Endothelial cell of umbilical vein (primary cell): ENCODE data around the gene CCNY. TPM values are rescaled to one million over a fixed set of nuclear protein-coding genes. Genes with fewer than 3 reads are reported as not detected.

Source experiments
- BruUV-seq: library from RNA; stranded (reverse); fragments of 400-500 nt; replicated peaks from 2 replicates; lab custom pipeline; 2021; lab: Mats Ljungman, UMichigan
- CTCF ChIA-PET: fragments of 300-600, 350-600 bp; sonication (Branson Sonifier 250); formaldehyde crosslinking; loops from one replicate; lab custom pipeline; 2021; ENCODE audit warnings: antibody characterized with exemption, inconsistent platforms; lab: Charles Lee
- POLR2A ChIA-PET: fragments of 300-600, 350-600 bp; sonication (Branson Sonifier 250); formaldehyde crosslinking; loops from one replicate; lab custom pipeline; 2021; ENCODE audit warnings: antibody characterized with exemption, inconsistent platforms; lab: Charles Lee
- DNase-seq: peaks from one replicate; pipeline ENCODE4 v3.0.0-alpha.2; 2011; ENCODE audit warnings: low read depth, low spot score
- FAIRE-seq: peaks from 2 replicates; lab custom pipeline; 2011; peaks lifted over from hg19 to GRCh38; lab: Jason Lieb, UNC
- H2AFZ ChIP-seq: 2 replicates; pipeline ENCODE4 v1.6.0; 2012; ENCODE audit warnings: low read depth, low read length, control low read depth, inconsistent platforms
- H3K27ac ChIP-seq: 2 replicates; pipeline ENCODE4 v1.5.1; 2011; ENCODE audit warnings: low read depth, mild to moderate bottlenecking, control low read depth, low read length, moderate library complexity; ENCODE audit not compliant: insufficient read depth
- H3K27me3 ChIP-seq, 2 experiments: 2 replicates each; pipeline versions ENCODE4 v1.6.0 to v1.6.1; 2011; ENCODE audit warnings: low read length in 2 of 2, mixed read lengths in 1 of 2; ENCODE audit not compliant: control insufficient read depth in 2 of 2, insufficient read depth in 2 of 2
- H3K36me3 ChIP-seq, 2 experiments: 2 replicates in 1 of 2; 3 replicates in 1 of 2; pipeline ENCODE4 v1.5.1; 2011; ENCODE audit warnings: low read length in 2 of 2, mild to moderate bottlenecking in 1 of 2, moderate library complexity in 1 of 2; ENCODE audit not compliant: control insufficient read depth in 2 of 2, insufficient read depth in 2 of 2; ENCODE audit errors: extremely low read depth in 1 of 2
- H3K4me1 ChIP-seq: 3 replicates; pipeline ENCODE4 v1.5.1; 2011; ENCODE audit warnings: mild to moderate bottlenecking, low read length; ENCODE audit not compliant: control insufficient read depth, insufficient read depth; ENCODE audit errors: extremely low read depth
- H3K4me2 ChIP-seq: 2 replicates; pipeline ENCODE4 v1.6.1; 2011; ENCODE audit warnings: low read length, control low read depth, mixed read lengths; ENCODE audit not compliant: insufficient read depth
- H3K4me3 ChIP-seq, 3 experiments: fragments of 200-600 bp in 1 of 3; sonication (generic), shearing (Covaris generic) in 1 of 3; replicated peaks in 1 of 3; 2 replicates each; pipeline ENCODE4 v1.5.1; 2011 to 2016; ENCODE audit warnings: control low read depth in 3 of 3, low read length in 3 of 3, mild to moderate bottlenecking in 2 of 3, inconsistent platforms in 1 of 3, low read depth in 1 of 3, moderate library complexity in 1 of 3; ENCODE audit not compliant: insufficient read depth in 1 of 3
- H3K79me2 ChIP-seq: 2 replicates; pipeline ENCODE4 v1.6.0; 2012; ENCODE audit warnings: low read length, inconsistent platforms; ENCODE audit not compliant: control insufficient read depth, insufficient read depth
- H3K9ac ChIP-seq: replicated peaks from 2 replicates; pipeline ENCODE3; 2011; ENCODE audit warnings: low read length, control low read depth; ENCODE audit not compliant: insufficient read depth; ENCODE audit errors: extremely low read depth
- H3K9me1 ChIP-seq: replicated peaks from 3 replicates; pipeline ENCODE4 v1.6.0; 2011; ENCODE audit warnings: mild to moderate bottlenecking, low read length; ENCODE audit not compliant: control insufficient read depth, insufficient read depth; ENCODE audit errors: extremely low read depth
- H3K9me3 ChIP-seq: replicated peaks from 2 replicates; pipeline ENCODE4 v1.5.1; 2012; ENCODE audit warnings: low read length, inconsistent platforms; ENCODE audit not compliant: control insufficient read depth, insufficient read depth
- H4K20me1 ChIP-seq: replicated peaks from 2 replicates; pipeline ENCODE3; 2011; ENCODE audit warnings: mild to moderate bottlenecking, low read length; ENCODE audit not compliant: control insufficient read depth, insufficient read depth; ENCODE audit errors: extremely low read depth
- CTCF ChIP-seq, 2 donors: IDR thresholded peaks; 1 replicate in 1 of 2; 2 replicates in 1 of 2; pipeline ENCODE4 v1.5.1; 2011; ENCODE audit warnings: low read length in 2 of 2, mild to moderate bottlenecking in 2 of 2, moderate library complexity in 2 of 2, control low read depth in 1 of 2, inconsistent platforms in 1 of 2, low read depth in 1 of 2; ENCODE audit not compliant: insufficient read depth in 1 of 2; ENCODE audit errors: extremely low read depth in 1 of 2
- EZH2 ChIP-seq: IDR thresholded peaks from 2 replicates; pipeline ENCODE4 v1.6.1; 2012; ENCODE audit warnings: borderline replicate concordance, low read depth, mild to moderate bottlenecking, moderate library complexity, low read length, inconsistent platforms; ENCODE audit not compliant: severe bottlenecking
- FOS ChIP-seq: IDR thresholded peaks from 2 replicates; pipeline ENCODE4 v1.6.1; 2011; ENCODE audit warnings: mild to moderate bottlenecking, low read length, moderate library complexity, borderline replicate concordance; ENCODE audit not compliant: insufficient read depth
- JUN ChIP-seq: IDR thresholded peaks from 2 replicates; pipeline ENCODE4 v1.6.1; 2011; ENCODE audit warnings: borderline replicate concordance, low read depth; ENCODE audit not compliant: insufficient read length, insufficient read depth
- POLR2A ChIP-seq: IDR thresholded peaks from 2 replicates; pipeline ENCODE4 v1.6.1; 2012; ENCODE audit warnings: low read depth, mild to moderate bottlenecking, control low read depth, low read length
- dilution Hi-C: fragments of 300-500 bp; cut with MboI; formaldehyde crosslinking; loops from one replicate; pipeline ENCODE4 v1.15.0; 2019; ENCODE audit warnings: low sequenced_read_pairs; ENCODE audit not compliant: extremely low pct_ligation_motif_present
- intact Hi-C: fragments of 100-400 bp; cut with micrococcal nuclease; formaldehyde crosslinking; loops from one replicate; pipeline ENCODE4 v1.10.0; 2022
- polyA plus RNA-seq, 4 experiments: library from polyadenylated mRNA; depleted of rRNA in 3 of 4; stranded (reverse) in 3 of 4; unstranded in 1 of 4; fragments of >200 nt; gene quantifications; 2 replicates each; pipeline versions ENCODE4 v1.2.1 to v1.2.3, GENCODE V29; 2011 to 2012; ENCODE audit warnings: missing spikeins in 1 of 4
- total RNA-seq: library from RNA; stranded (reverse); gene quantifications from 2 replicates; pipeline ENCODE4 v1.2.3, GENCODE V29; 2021

The CCNY gene
- total and polyA plus RNA-seq, 2 donors (not counting 3 experiments of a cell fraction or from before 2014, with no cell fraction given): 61.5 to 107 TPM

- POLR2A ChIA-PET: no interaction called here
Observed at GRCh38 chr10:35391153-35391953, 55.0 kb downstream of the CCNY start.

More at GRCh38 chr10:35391153-35391953, 55.0 kb downstream of the CCNY start:
- H3K79me2 ChIP-seq: peaks cover 100% of the 10 kb centered on the region
- CTCF ChIA-PET: no interaction called here
- dilution Hi-C loops: no loop called here
- BruUV-seq: no TSS peak
- H2AFZ ChIP-seq: no peak overlapping the region
- H4K20me1 ChIP-seq: peaks cover 3% of the 10 kb centered on the region
- H3K9ac ChIP-seq: no peak overlapping the region
- H3K4me3 ChIP-seq: no peak overlapping the region
- H3K4me1 ChIP-seq: peaks cover 37% of the 10 kb centered on the region
- no peak overlapping the region for H3K27ac ChIP-seq
- no peaks in the 10 kb centered on the region for H3K9me1 ChIP-seq
- no peaks in the 10 kb centered on the region for H3K27me3 ChIP-seq
- H3K36me3 ChIP-seq: no peaks in the 10 kb centered on the region
- DNase-seq: no peak
- FAIRE-seq: no peak
- H3K9me3 ChIP-seq: no peaks in the 10 kb centered on the region
- TF ChIP-seq POLR2A (no peak), JUN (no peak), EZH2 (no peak), FOS (no peak), CTCF (IDR thresholded peaks at IDR 0.05; ENCODE audit: extremely low read depth in 1 of 2, insufficient read depth in 1 of 2, low read depth in 1 of 2, low read length in 2 of 2) (no peak)
- no peak overlapping the region for H3K4me2 ChIP-seq
- intact Hi-C loops: no loop called here
